ENCODE data around the gene LIPA.

The LIPA gene

GRCh38 chr10:89238956-89239644 is 12.5 kb downstream of the LIPA start:
- DNase-seq = no peak

- DNase-seq = no peak
Observed at GRCh38 chr10:89237849-89238248, 13.7 kb downstream of the LIPA start.

DNA sequence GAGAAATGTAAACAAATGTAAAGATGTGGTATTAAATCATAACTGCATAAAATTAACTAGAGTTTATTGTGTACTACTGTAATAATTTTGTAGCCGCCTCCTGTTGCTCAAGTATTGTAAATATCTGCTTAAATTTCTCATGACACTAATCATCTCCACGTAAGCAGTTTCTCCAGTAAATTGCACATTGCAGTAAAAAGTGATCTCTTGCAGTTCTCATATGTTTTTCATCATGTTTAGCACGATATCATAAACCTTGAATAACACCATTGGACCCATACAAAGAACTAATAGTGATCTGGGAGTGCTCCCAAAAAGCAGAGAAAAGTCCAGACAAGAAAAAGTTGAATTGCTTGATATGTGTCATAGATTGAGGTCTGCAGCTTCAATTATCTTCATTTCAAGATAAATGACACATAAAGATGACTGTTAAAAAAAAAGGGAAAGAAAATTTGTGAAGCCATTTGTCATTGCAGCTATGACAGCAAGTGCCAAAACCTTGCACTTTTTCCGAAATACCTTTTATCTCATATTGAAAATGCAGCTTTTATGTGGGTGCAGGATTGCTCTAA is 15.3 kb downstream of the LIPA start:
- no peak for DNase-seq

GRCh38 chr10:89235073-89235798 is 16.3 kb downstream of the LIPA start:
- DNase-seq = no peak

DNA sequence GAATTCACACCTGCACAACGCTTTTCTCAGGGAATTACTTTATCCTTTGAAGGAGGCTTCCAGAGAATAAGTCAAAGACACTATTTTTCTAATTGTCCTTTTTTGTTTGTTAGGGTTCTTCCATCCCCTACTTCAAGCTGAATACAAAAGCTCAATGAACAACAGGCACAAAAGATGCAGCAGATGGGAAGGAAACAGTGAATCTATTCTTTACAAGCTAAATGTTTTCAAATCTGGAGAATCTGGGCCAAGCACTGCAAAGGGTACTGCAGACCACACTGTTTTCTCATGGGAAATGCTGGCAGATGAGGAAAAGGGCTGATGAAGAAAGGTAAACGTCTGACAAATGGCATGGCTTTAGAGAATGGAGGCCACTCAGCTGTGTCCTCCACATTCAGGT is 18.5 kb downstream of the LIPA start:
- no peak for DNase-seq

- DNase-seq = no peak
Observed at GRCh38 chr10:89228962-89229361, 22.6 kb downstream of the LIPA start.

DNA sequence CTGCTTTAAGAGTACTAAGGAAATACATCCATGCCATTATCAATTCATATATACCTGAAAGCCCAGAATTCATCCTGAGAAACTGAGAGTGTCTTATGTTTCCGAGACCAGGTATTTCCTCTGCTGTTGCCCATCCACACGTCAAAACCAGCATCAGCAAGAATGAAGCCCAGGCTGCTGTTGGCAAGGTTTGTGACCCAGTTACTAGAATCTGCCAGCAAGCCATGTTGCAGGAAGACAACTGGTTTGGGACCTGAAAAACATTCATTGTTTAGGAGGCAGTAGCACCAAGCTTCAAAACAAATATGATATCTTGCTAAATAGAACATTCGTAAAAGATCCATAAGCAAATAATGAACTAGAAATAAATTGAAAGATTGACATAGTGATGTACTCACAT is 23.4 kb downstream of the LIPA start:
- DNase-seq = no peak

- no peak for DNase-seq
Observed at GRCh38 chr10:89226891-89227290, 24.7 kb downstream of the LIPA start.

DNA sequence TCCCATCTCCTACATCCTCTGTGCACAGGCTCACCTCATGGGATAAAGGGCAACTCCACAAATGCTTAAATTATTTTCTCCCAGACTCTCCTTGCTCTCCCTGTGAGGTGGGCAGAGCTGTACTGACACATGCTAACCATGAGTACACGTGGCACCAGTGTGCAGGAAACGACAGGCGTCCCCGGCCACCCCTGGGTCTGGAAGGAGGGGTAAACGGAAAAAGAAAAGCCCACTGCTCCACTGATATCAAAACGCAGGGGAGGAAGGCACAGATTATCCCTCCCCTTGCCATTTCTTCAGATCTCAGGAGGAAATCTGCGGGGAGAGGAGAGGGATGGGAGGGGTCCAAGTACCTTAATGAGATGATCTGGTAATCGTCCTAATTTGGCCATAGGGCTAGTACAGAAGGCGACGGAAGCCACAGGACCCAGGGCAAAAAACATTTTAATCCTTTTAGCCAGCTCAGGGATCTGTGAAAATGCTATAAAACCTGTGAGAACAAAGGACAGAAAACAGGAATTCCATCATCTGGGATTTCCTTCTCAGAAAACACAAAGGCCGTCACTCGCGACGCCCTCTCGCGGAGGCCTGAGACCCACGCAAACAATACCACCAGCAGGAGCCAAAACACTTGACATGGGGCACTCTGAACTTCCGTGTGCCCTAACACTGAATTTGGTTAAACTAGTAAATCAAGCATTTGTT is 26.7 kb downstream of the LIPA start:
- DNase-seq = no peak

- DNase-seq = no peak
Observed at GRCh38 chr10:89221919-89222318, 29.7 kb downstream of the LIPA start.

DNA sequence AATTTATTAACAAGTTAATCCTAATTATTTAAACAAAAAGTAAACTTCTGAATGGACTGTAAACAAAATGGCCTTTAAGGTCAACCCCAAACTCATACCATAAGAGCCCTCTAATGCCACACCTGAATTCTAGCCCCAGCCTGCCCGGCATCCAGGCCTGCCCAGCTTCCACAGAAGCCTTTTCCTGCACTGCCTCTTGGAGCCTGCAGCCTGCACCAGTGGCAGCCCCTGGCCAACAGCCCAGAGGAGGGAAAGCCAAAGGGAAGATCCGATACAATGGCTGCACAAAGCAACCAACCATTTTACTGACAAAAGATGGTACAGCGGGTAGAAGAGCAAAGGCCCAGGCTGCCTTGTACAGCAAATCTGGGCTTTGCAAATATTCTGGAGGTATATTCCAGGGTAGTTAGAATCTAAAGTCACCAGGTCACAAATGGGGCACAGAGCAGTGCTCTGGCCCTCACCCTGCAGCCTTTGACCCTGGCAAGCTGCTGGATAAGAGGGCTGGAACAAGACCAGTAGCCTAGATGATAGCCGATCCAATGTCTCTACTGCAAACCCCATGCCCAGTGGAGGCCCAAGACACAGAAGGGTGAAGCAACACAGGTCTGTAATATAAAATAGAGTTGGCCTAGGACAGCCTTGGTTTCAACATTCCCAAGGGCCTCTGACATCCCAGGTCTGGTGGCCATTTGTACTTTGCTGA is 31.9 kb downstream of the LIPA start:
- DNase-seq = no peak

DNA sequence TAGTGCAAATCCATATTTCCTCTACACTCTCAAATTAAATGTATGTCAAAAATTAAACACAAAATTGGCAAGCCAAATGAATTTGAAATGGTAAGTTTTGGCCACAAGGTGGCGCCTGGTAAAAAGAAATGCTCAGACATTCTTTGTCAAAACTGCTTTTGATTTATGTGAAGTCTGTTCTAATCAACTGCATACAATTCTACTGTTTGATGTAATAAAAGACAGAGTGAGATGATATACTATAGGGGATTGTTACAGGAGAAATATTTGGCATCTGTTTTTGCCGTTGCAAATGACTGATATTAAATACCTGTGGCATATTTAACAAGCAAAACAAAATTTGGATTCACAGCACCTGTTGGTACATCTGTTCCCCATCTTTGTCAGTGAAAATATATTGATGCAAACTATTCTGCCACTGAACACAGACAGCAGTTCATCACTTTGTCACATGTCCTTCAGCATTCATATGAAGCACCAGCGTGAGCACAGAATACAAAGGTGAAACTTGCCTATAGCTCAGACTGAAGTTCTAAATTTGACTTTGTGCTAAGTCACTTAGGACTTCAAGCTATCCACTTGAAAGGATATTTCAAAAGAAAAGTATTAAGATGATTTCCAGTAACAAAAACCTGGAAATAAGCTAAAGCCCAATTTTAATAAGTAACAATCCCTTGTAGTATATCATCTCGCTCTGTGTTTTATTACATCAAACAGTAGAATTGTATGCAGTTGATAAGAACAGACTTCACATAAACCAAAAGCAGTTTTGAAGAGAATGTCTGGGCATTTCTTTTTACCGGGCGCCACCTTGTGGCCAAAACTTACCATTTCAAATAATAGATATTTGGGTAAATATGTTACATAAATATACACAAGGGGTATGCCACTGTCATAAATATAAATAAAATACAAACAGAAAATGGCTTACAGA is 34.3 kb downstream of the LIPA start:
- DNase-seq = peak; percentile 60

DNA sequence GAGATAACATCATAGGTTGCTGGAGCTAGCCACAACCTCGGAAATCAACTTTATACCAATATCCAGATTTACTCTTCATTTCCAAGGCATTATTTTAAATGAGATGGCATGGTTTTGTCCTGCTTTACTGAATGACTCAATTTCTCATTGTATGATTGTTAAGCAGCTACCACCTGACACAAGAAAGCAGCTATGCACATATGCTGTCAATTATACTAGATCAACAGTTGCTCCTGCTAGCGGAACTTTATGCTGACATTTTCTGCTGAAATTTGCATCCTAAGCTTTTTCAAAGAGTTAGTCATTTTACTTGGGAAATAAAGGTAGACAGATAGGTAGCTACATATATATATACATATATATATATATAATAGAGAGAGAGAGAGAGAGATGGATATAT is 35.5 kb downstream of the LIPA start:
- DNase-seq = no peak

DNA sequence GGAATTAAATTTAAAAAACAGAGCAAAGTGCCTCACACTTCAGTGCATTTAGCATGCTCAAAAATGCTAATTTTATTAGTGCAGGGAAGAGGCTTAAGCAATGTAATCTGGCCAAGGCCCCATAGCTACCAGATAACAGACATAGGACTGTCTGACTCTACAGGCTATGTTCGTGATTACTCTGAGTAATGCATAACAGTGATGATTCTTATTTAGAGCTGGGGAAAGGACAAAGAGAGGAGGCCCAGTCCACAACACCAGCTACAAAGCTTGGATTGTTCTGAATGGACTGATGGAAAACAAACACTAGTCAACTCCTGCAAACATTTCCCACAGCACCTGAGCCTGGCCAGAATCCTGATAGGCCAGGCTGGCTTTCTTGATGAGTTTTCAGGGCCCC is 36.1 kb downstream of the LIPA start:
- DNase-seq = no peak

- DNase-seq = no peak
Observed at GRCh38 chr10:89214566-89215165, 36.9 kb downstream of the LIPA start.

DNA sequence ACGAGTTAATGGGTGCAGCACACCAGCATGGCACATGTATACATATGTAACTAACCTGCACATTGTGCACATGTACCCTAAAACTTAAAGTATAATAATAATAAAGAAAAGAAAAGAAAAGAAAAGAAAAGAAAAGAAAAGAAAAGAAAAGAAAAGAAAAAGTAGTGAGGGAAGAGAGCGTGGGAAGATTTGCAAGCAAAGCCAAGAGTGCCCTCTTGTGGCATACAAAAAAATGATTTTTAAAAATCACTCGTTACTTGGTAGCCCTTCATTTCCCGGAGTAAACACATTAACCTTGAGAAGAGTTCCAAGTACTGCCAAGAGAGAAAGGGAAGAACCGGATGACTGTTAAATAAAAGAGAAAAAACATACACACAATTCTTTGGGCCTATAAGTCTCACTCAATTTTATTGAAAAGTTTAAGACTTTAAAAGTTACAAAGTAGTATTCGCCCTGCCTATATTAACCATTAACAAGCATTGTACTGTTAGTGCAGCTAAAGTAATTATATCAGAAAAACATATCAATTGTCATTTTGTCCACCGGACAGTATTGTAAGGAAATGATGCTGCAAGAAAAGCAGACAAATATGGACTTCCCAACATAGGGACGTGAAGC is 38.3 kb downstream of the LIPA start:
- DNase-seq = no peak

DNA sequence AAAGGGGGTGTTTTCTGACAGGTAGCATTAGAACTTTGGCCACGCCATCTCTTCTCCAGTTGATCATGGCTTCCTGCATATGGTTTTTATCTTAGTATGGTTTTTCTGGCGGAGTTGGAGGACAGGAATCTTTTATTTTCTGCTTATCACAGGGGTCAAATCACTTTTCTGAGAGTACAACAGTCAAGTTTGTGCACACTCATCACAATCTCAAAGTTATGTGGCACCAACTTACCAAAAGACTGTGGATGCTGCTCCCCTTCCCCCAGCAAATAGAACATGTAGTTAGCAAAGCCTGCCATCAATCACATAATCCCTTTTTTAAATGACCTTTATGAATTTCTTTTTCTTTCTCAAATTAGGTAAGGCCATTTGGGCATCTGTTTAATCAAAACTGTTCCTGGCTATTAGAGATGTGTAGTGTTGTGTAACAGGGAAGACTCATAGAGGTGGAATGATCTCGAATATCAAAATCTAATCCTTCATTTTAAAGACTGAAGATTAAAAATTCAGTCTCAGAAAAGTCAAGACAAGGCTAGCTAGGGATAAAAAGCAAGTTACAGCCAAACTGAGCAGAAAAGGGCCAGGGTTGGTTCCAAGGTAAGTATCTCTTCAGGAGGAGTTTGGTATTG is 40.7 kb downstream of the LIPA start:
- DNase-seq = no peak

DNA sequence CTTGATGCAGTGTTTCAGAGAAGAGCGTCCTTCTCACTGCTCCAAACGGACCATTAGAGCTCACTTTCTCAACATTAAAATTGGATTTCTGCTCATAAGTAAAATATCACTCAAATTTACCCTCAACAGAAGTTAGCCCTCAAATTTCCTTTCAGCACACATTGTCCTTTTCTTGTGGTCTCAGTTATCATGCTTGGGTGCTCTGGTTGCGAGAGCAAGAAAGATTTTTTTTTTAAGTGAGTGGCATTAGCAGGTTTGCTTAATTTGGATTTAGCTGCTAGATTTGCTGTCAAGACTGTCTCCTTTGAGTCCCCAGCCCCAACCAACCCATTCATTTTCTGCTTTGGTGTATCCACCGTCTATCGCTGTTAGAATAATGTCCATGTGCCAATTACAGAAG is 41.9 kb downstream of the LIPA start:
- DNase-seq = no peak

- peak; percentile 72 for DNase-seq
Observed at GRCh38 chr10:89207801-89208551, 43.6 kb downstream of the LIPA start.
